HEK293T (cell line): Measurements from ENCODE around the gene CMKLR1.

Source experiments
- ARNT ChIP-seq: fragments of 450-650 bp; IDR thresholded peaks from 2 replicates; pipeline ENCODE4 v1.6.1; 2017; ENCODE audit warnings: mild to moderate bottlenecking
- BHLHE40 ChIP-seq: fragments of 450-650 bp; IDR thresholded peaks from 2 replicates; pipeline ENCODE4 v1.6.1; 2016; ENCODE audit warnings: mild to moderate bottlenecking, moderate library complexity, borderline replicate concordance
- ELF4 ChIP-seq: fragments of 450-650 bp; IDR thresholded peaks from 2 replicates; pipeline ENCODE4 v1.6.1; 2017; ENCODE audit warnings: antibody characterized with exemption
- FOXA1 ChIP-seq: fragments of 450-650 bp; IDR thresholded peaks from 2 replicates; pipeline ENCODE4 v1.6.1; 2016; ENCODE audit warnings: mild to moderate bottlenecking
- FOXM1 ChIP-seq: fragments of 450-650 bp; IDR thresholded peaks from 2 replicates; pipeline ENCODE4 v1.6.1; 2017; ENCODE audit warnings: mild to moderate bottlenecking, borderline replicate concordance
- NFRKB ChIP-seq: fragments of 450-650 bp; IDR thresholded peaks from 2 replicates; pipeline ENCODE4 v1.6.1; 2016; ENCODE audit warnings: mild to moderate bottlenecking, moderate library complexity
- SP1 ChIP-seq: fragments of 450-650 bp; IDR thresholded peaks from 2 replicates; pipeline ENCODE4 v1.6.1; 2017
- SUZ12 ChIP-seq: fragments of 450-650 bp; IDR thresholded peaks from 2 replicates; pipeline ENCODE4 v1.6.1; 2016; ENCODE audit warnings: mild to moderate bottlenecking
- TARDBP ChIP-seq: fragments of 450-650 bp; IDR thresholded peaks from 2 replicates; pipeline ENCODE4 v1.6.1; 2016

- no peak for TF ChIP-seq FOXM1
- TF ChIP-seq SUZ12 = no peak
- TF ChIP-seq NFRKB = no peak
- TF ChIP-seq ELF4 = no peak
- no peak for TF ChIP-seq BHLHE40
- TF ChIP-seq ARNT = no peak
- TF ChIP-seq TARDBP = no peak
- TF ChIP-seq FOXA1 = no peak
- no peak for TF ChIP-seq SP1
Observed at GRCh38 chr12:108370415-108370814, 31.3 kb upstream of the CMKLR1 start.
